Breast epithelium (tissue), 3 donors: ENCODE measurements around the gene SLC48A1.

Experiments used
- CTCF ChIP-seq, 3 donors: fragments of 450-650 bp; IDR thresholded peaks; one replicate each; pipeline ENCODE4 v1.5.1; 2016 to 2017; ENCODE audit warnings: antibody characterized with exemption in 3 of 3, mild to moderate bottlenecking in 3 of 3, moderate library complexity in 3 of 3
- POLR2A ChIP-seq: fragments of 450-650 bp; IDR thresholded peaks from one replicate; pipeline ENCODE4 v1.6.1; 2016; ENCODE audit warnings: antibody characterized with exemption, mild to moderate bottlenecking, moderate library complexity
- POLR2AphosphoS5 ChIP-seq, 3 donors: sonication (generic); formaldehyde crosslinking; IDR thresholded peaks; one replicate each; pipeline ENCODE4 v1.6.1; 2017; ENCODE audit warnings: antibody characterized with exemption in 3 of 3

GRCh38 chr12:47795121-47795813, 22.2 kb downstream of the SLC48A1 start:
- no peak for TF ChIP-seq POLR2AphosphoS5 (IDR thresholded peaks at IDR 0.05)
- TF ChIP-seq CTCF (IDR thresholded peaks at IDR 0.05): no peak
- no peak for TF ChIP-seq POLR2A
